IMR-90 (cell line): Measurements from ENCODE around the gene ZCCHC7.

ENCODE experiments used
- BHLHE40 ChIP-seq: fragments of 150-350 bp; IDR thresholded peaks from 2 replicates; pipeline ENCODE4 v1.6.1; 2016; ENCODE audit warnings: mild to moderate bottlenecking, low read depth, low read length
- CTCF ChIP-seq: conservative IDR thresholded peaks from 2 replicates; pipeline ENCODE4 v1.5.1; 2012; ENCODE audit warnings: mild to moderate bottlenecking, low read depth, low read length, improper control_type of control experiment
- ELK1 ChIP-seq: fragments of 150-350 bp; IDR thresholded peaks from 2 replicates; pipeline ENCODE4 v1.6.1; 2016; ENCODE audit warnings: low read depth, mild to moderate bottlenecking, low read length, moderate library complexity, borderline replicate concordance
- MXI1 ChIP-seq: IDR thresholded peaks from 2 replicates; pipeline ENCODE4 v1.6.1; 2012; ENCODE audit warnings: low read depth, mild to moderate bottlenecking, low read length, moderate library complexity, borderline replicate concordance
- POLR2A ChIP-seq: IDR thresholded peaks from 2 replicates; pipeline ENCODE4 v1.6.1; 2012; ENCODE audit warnings: mild to moderate bottlenecking, low read depth, low read length
- RCOR1 ChIP-seq: IDR thresholded peaks from 2 replicates; pipeline ENCODE4 v1.6.1; 2012; ENCODE audit warnings: mild to moderate bottlenecking, low read length, improper control_type of control experiment; ENCODE audit not compliant: insufficient replicate concordance
- RFX5 ChIP-seq: IDR thresholded peaks from 2 replicates; pipeline ENCODE4 v1.8.0; 2012; ENCODE audit warnings: low read depth, mild to moderate bottlenecking, low read length, moderate library complexity

GRCh38 chr9:37390759-37391158, 270.4 kb downstream of the ZCCHC7 start:
- TF ChIP-seq CTCF (peak; percentile 26; the same call in 1 of the 2 replicates), MXI1 (no peak), POLR2A (no peak), RCOR1 (no peak), ELK1 (no peak), BHLHE40 (no peak), RFX5 (no peak)
